Activated CD8-positive, alpha-beta T cell treated with anti-CD3 and anti-CD28 coated beads for 36 hours (primary cell): ENCODE results near the gene DAP3. TPM values are rescaled to one million over a fixed set of nuclear protein-coding genes. Genes with fewer than 3 reads are reported as not detected.
"Not testable (repeated sequence)": the region's sequence is repeated elsewhere in the genome, so short reads cannot be mapped to it uniquely, and the experiment has no call there.

Experiments
- ATAC-seq: fragments of 200-7000 bp; cut with Tn5 transposase; one replicate; pipeline ENCODE4 v1.10.0; 2021; ENCODE audit warnings: mild to moderate bottlenecking, moderate library complexity
- CTCF ChIA-PET: fragments of 350-600 bp; sonication (Branson Sonifier 250); formaldehyde crosslinking; loops from one replicate; lab custom pipeline; 2021; ENCODE audit warnings: antibody characterized with exemption; lab: Charles Lee
- POLR2A ChIA-PET: fragments of 350-600 bp; sonication (Branson Sonifier 250); formaldehyde crosslinking; loops from one replicate; lab custom pipeline; 2021; ENCODE audit warnings: antibody characterized with exemption; lab: Charles Lee
- DNase-seq: peaks from one replicate; pipeline ENCODE4 v3.0.0-alpha.2; 2020
- H3K27ac Mint-ChIP-seq: one replicate; pipeline ENCODE4 v1.8.0; 2021; ENCODE audit warnings: mild to moderate bottlenecking, mixed read lengths
- H3K27me3 Mint-ChIP-seq: one replicate; pipeline ENCODE4 v1.8.0; 2021; ENCODE audit warnings: mixed read lengths
- H3K36me3 Mint-ChIP-seq: one replicate; pipeline ENCODE4 v1.8.0; 2021; ENCODE audit warnings: low read depth, mixed read lengths
- H3K4me1 Mint-ChIP-seq: one replicate; pipeline ENCODE4 v1.8.0; 2021; ENCODE audit warnings: low read depth, mixed read lengths
- H3K4me3 Mint-ChIP-seq: one replicate; pipeline ENCODE4 v1.8.0; 2021; ENCODE audit warnings: mild to moderate bottlenecking, moderate library complexity, mixed read lengths
- H3K9me3 Mint-ChIP-seq: one replicate; pipeline ENCODE4 v1.8.0; 2021; ENCODE audit warnings: mixed read lengths
- intact Hi-C: fragments of 100-400 bp; cut with micrococcal nuclease; formaldehyde crosslinking; loops from one replicate; pipeline ENCODE4 v1.10.0; 2022
- total RNA-seq, 2 experiments: library from RNA; stranded (reverse); gene quantifications; one replicate each; pipeline ENCODE4 v1.2.3, GENCODE V29; 2021
- TF ChIP-seq, protein P1 (sequence below): fragments of 200-600 bp; IDR thresholded peaks from one replicate; pipeline ENCODE4 v1.8.0; 2022; ENCODE audit warnings: antibody characterized with exemption, mild to moderate bottlenecking

DAP3 gene
- total RNA-seq, 2 experiments from 2014 or later, result 160 to 173 TPM

- ChIA-PET POLR2A (interaction anchor here (1.1 kb wide), 1 partner anchor 53 kb away, joined by 3 read pairs; no protein-coding TSS in a partner anchor), CTCF (no interaction called here)
- intact Hi-C loops, result no loop called here
- DNase-seq (no peak), ATAC-seq (no peak)
- Mint-ChIP-seq H3K27me3 (peaks cover 2% of the 10 kb centered on the region), H3K4me3 (no peak overlapping the region), H3K9me3 (no peaks in the 10 kb centered on the region), H3K36me3 (no peaks in the 10 kb centered on the region), H3K4me1 (no peaks in the 10 kb centered on the region), H3K27ac (no peak overlapping the region)
- TF ChIP-seq, protein P1, sequence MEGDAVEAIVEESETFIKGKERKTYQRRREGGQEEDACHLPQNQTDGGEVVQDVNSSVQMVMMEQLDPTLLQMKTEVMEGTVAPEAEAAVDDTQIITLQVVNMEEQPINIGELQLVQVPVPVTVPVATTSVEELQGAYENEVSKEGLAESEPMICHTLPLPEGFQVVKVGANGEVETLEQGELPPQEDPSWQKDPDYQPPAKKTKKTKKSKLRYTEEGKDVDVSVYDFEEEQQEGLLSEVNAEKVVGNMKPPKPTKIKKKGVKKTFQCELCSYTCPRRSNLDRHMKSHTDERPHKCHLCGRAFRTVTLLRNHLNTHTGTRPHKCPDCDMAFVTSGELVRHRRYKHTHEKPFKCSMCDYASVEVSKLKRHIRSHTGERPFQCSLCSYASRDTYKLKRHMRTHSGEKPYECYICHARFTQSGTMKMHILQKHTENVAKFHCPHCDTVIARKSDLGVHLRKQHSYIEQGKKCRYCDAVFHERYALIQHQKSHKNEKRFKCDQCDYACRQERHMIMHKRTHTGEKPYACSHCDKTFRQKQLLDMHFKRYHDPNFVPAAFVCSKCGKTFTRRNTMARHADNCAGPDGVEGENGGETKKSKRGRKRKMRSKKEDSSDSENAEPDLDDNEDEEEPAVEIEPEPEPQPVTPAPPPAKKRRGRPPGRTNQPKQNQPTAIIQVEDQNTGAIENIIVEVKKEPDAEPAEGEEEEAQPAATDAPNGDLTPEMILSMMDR, result no peak
These were observed 36.8 kb upstream of the DAP3 start for GRCh38 chr1:155651861-155652661.

DNA sequence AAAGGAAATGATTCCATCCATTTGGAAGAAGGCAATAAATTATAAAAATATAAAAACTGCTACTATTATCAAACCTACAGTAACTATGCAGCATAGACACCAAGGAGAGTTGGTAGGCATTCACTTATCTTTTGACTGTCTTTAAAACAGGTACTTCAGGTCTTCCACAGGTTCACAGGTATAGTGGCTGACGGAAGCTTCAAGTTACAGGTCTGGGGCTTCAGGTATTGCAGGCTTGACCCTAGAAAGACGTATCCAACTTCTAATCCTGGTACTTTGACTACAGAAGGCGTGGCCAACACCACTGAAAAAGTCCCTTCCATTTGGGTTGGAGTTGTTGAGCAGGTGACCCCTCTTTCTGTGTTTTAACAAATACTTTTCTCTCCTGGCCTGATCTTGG lies 35.9 kb upstream of the DAP3 start:
- no peak overlapping the region for H3K27ac Mint-ChIP-seq
- no peaks in the 10 kb centered on the region for H3K9me3 Mint-ChIP-seq
- intact Hi-C loops, result no loop called here
- H3K4me1 Mint-ChIP-seq, result no peaks in the 10 kb centered on the region
- H3K4me3 Mint-ChIP-seq, result no peak overlapping the region
- ChIA-PET POLR2A (no interaction called here), CTCF (no interaction called here)
- DNase-seq, result no peak
- TF ChIP-seq, protein P1, result no peak
- H3K27me3 Mint-ChIP-seq, result peaks cover 2% of the 10 kb centered on the region
- H3K36me3 Mint-ChIP-seq, result peaks cover under 1% of the 10 kb centered on the region
- no peak for ATAC-seq

GRCh38 chr1:155657463-155657862 lies 31.4 kb upstream of the DAP3 start:
- no peaks in the 10 kb centered on the region for H3K4me1 Mint-ChIP-seq
- ChIA-PET POLR2A (interaction anchor here (1.1 kb wide), 1 partner anchor 10 kb away, joined by 3 read pairs; no protein-coding TSS in a partner anchor), CTCF (no interaction called here)
- H3K4me3 Mint-ChIP-seq, result no peak overlapping the region
- H3K36me3 Mint-ChIP-seq, result peaks cover 35% of the 10 kb centered on the region
- intact Hi-C loops, result no loop called here
- H3K9me3 Mint-ChIP-seq, result no peaks in the 10 kb centered on the region
- H3K27ac Mint-ChIP-seq, result no peak overlapping the region
- TF ChIP-seq, protein P1, result no peak
- no peak for ATAC-seq
- no peak for DNase-seq
- H3K27me3 Mint-ChIP-seq, result no peaks in the 10 kb centered on the region

GRCh38 chr1:155661239-155661638 lies 27.7 kb upstream of the DAP3 start:
- CTCF ChIA-PET, H3K9me3 Mint-ChIP-seq, H3K27ac Mint-ChIP-seq, H3K27me3 Mint-ChIP-seq, ATAC-seq, POLR2A ChIA-PET, H3K4me1 Mint-ChIP-seq, intact Hi-C loops, DNase-seq, H3K4me3 Mint-ChIP-seq: not testable (repeated sequence)
- H3K36me3 Mint-ChIP-seq, result peaks cover 46% of the 10 kb centered on the region

GRCh38 chr1:155669233-155670162 lies 19.4 kb upstream of the DAP3 start:
- H3K4me3 Mint-ChIP-seq, result no peak overlapping the region
- DNase-seq (no peak), ATAC-seq (no peak)
- no peaks in the 10 kb centered on the region for H3K27me3 Mint-ChIP-seq
- ChIA-PET CTCF (interaction anchor here (1.1 kb wide), 1 partner anchor 11 kb away, joined by 3 read pairs; no protein-coding TSS in a partner anchor), POLR2A (interaction anchor here (0.6 kb wide), 1 partner anchor 730 kb away, joined by 3 read pairs; no protein-coding TSS in a partner anchor)
- H3K27ac Mint-ChIP-seq, result no peak overlapping the region
- no peaks in the 10 kb centered on the region for H3K9me3 Mint-ChIP-seq
- TF ChIP-seq, protein P1, result no peak
- peaks cover 46% of the 10 kb centered on the region for H3K36me3 Mint-ChIP-seq
- H3K4me1 Mint-ChIP-seq, result no peaks in the 10 kb centered on the region
- intact Hi-C loops, result no loop called here
